Measurements from ENCODE around the gene EN2.
A peak's percentile ranks its signal among the peaks of the same experiment; 100 is the strongest.
"Not testable (repeated sequence)": the region's sequence is repeated elsewhere in the genome, so short reads cannot be mapped to it uniquely, and the experiment has no call there.

EN2 gene

DNA sequence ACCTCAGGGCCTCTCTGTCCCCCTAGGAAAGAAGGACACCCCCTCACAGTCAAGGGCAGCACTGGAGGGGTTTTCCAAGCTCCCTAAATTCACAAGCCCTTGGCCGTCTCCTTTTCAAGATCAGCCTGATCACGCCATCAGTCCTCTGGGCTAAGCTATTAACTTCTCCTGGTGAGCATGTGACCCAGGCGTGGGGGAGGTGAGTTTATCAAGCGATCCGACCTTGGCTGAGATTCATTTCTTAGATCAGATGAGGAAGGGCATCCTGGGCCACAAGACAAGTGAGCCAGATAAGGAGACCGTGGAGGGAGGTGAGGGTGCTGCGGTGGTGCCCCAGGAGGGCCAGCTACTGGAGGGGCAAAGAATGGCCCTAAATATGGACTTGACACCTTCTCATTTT, 19.2 kb upstream of the EN2 start:
- no peak overlapping the region for H3K4me3 Mint-ChIP-seq
- H3K9me3 Mint-ChIP-seq, result no peaks in the 10 kb centered on the region
- H3K27ac Mint-ChIP-seq, result no peak overlapping the region
- peaks cover 11% of the 10 kb centered on the region for H3K27me3 Mint-ChIP-seq
- no peaks in the 10 kb centered on the region for H3K4me1 Mint-ChIP-seq
- H3K36me3 Mint-ChIP-seq, result no peaks in the 10 kb centered on the region

DNA sequence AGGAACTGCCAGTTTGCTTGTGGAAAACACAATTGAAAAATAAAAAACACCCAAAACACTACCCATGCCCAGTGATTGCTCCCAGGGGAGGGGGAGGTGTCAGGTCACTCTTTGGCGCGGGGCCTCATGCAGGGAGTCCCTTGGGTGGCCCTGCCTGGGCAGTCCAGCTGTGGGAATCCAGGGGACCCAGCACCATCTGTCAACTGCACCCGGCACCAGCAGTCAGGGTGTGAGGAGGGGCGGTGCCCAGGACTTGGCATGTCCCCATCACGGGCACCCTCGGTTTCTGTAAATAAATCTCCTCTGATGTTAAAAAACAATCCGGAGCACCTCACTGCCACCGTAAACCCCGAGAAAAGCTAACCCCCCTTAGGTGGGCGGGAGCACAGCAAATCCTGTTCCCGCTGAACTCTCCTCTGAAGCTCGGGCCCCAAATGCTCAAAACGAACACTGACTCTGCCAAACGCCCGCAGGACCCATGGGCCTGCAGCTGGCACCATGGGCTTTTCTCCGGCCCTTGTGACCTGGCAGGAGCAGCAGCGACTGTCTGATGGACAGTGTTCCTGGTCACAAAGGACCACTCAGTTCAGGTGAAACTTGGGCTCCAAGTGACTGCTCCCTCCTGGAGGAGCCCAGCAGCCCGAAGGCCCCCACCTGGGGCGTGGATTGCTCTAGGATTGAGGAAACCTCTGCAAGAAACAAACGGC, 18.5 kb upstream of the EN2 start:
- peaks cover 13% of the 10 kb centered on the region for H3K27me3 Mint-ChIP-seq
- no peaks in the 10 kb centered on the region for H3K36me3 Mint-ChIP-seq
- H3K27ac Mint-ChIP-seq, result no peak overlapping the region
- H3K9me3 Mint-ChIP-seq, result no peaks in the 10 kb centered on the region
- no peaks in the 10 kb centered on the region for H3K4me1 Mint-ChIP-seq
- no peak overlapping the region for H3K4me3 Mint-ChIP-seq

- Mint-ChIP-seq H3K27me3 (peaks cover 15% of the 10 kb centered on the region), H3K27ac (no peak overlapping the region), H3K4me3 (no peak overlapping the region), H3K9me3 (no peaks in the 10 kb centered on the region), H3K4me1 (no peaks in the 10 kb centered on the region), H3K36me3 (no peaks in the 10 kb centered on the region)
Observed at GRCh38 chr7:155440018-155440410, 17.9 kb upstream of the EN2 start.

DNA sequence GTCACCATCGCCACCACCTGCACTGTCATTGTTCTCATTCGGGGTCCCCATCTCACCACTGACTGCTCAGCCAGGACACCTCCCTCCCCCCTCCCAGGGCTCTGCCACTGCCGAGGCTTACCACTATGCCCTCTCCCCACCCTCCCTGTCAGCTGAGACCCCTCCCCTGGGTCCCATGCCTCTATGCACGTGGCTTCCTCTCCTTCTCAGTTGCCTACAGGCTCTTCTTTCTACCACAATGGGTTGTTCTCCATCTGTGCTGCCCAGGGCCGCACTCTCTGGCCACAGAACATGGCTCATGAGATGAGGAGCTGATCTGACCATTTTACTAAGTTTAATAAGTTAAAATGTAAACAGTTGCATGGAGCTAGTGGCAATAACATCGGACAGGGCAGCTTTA, 16.1 kb upstream of the EN2 start:
- Mint-ChIP-seq H3K4me3 (no peak overlapping the region), H3K9me3 (no peaks in the 10 kb centered on the region), H3K27me3 (peaks cover 14% of the 10 kb centered on the region), H3K36me3 (no peaks in the 10 kb centered on the region), H3K27ac (no peak overlapping the region), H3K4me1 (no peaks in the 10 kb centered on the region)

DNA sequence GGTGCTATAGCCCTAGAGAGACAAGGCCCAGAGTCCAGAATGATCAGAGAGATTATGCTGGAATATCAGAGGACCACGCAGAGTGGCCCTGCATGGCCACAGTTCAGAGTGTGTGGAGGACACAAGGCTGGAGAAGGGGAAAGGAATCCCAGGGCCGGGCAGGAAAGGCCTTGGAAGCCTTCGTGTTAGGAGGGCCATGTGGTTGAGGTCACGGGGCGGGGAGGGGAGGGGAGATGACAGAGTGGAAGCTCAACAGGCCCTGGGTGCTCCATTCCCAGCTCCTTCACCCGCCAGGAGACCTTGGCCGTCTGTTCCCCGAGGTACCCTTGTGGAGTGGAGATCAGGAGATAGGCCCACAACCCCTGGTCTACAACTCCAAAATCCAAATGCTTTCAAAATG, 13.2 kb upstream of the EN2 start:
- no peak overlapping the region for H3K27ac Mint-ChIP-seq
- peaks cover 22% of the 10 kb centered on the region for H3K27me3 Mint-ChIP-seq
- H3K4me3 Mint-ChIP-seq, result no peak overlapping the region
- H3K9me3 Mint-ChIP-seq, result no peaks in the 10 kb centered on the region
- H3K4me1 Mint-ChIP-seq, result peaks cover 5% of the 10 kb centered on the region
- H3K36me3 Mint-ChIP-seq, result no peaks in the 10 kb centered on the region

GRCh38 chr7:155445606-155446005, 12.3 kb upstream of the EN2 start:
- H3K27ac Mint-ChIP-seq, H3K4me3 Mint-ChIP-seq, H3K9me3 Mint-ChIP-seq, H3K36me3 Mint-ChIP-seq, H3K4me1 Mint-ChIP-seq: not testable (repeated sequence)
- peaks cover 22% of the 10 kb centered on the region for H3K27me3 Mint-ChIP-seq

DNA sequence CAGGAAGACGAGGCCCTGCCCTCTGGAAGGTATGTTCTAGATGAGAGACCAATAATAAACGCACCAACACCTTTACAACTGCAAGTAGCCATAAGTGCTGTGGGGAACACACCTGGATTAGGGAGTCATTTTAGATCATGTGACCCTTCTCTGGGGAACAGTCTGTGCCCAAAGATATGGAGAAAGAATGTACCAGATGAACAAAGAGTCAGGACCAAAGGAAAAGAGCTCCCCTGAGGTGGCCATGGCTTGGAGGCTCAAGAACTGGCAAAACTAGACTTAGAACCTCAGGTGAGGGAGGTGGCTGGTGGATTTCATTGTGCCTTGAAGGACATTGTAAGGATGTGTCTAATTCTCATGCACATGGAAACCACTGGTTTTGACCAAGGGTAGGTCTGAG, 10.3 kb upstream of the EN2 start:
- Mint-ChIP-seq H3K9me3 (no peaks in the 10 kb centered on the region), H3K27me3 (peaks cover 34% of the 10 kb centered on the region), H3K4me3 (no peak overlapping the region), H3K4me1 (peaks cover 5% of the 10 kb centered on the region), H3K27ac (no peak overlapping the region), H3K36me3 (no peaks in the 10 kb centered on the region)

- Mint-ChIP-seq H3K27me3 (peaks cover 41% of the 10 kb centered on the region), H3K36me3 (no peaks in the 10 kb centered on the region), H3K4me3 (no peak overlapping the region), H3K27ac (no peak overlapping the region), H3K4me1 (peaks cover 5% of the 10 kb centered on the region), H3K9me3 (no peaks in the 10 kb centered on the region)
Observed at GRCh38 chr7:155448632-155449007, 9.3 kb upstream of the EN2 start.

DNA sequence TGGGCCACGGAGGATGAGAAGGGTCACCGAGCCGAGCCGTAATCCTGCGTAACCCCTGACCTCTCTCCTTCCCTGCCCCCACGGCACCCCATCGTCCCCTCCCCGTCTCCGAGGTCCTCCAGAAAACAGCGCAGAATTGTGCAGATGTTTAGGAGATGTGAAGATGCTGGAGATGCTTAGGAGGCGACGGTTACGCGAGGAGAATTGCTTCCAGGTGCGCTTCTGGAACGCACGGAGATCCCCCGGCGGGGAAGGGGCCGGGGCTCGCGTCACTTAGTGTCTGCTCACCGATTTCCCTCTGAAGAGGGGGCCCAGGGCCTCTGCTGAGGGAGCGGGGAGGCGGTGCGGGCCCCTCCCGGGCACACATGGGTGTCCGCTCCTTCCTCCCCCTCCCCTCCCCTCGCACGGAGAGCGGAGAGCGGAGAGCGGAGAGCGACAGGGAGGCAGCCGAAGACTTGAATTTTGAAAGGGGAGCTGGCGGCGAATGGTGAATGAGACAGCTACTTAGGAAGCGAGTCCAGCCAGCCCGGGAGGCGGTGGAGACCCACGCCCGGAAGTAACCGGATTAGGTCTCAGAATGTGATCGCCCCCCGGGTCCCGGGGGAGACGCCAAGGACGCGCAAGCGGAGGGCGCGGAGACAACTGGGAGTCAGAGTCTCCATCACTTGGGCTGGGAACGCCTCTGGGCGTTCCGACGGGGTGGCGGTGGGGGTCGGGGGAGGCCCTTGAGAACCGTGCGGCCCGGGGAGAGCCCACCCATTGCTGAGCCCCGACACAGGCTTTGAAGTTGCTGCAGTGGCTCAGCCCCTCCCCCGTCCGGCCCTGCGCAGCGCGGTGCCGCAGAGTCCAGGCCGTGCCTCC, 8.7 kb upstream of the EN2 start:
- Mint-ChIP-seq H3K4me1 (peaks cover 5% of the 10 kb centered on the region), H3K27me3 (peaks cover 38% of the 10 kb centered on the region), H3K27ac (no peak overlapping the region), H3K36me3 (no peaks in the 10 kb centered on the region), H3K4me3 (no peak overlapping the region), H3K9me3 (no peaks in the 10 kb centered on the region)

- H3K36me3 Mint-ChIP-seq, result no peaks in the 10 kb centered on the region
- no peaks in the 10 kb centered on the region for H3K9me3 Mint-ChIP-seq
- H3K27me3 Mint-ChIP-seq, result peaks cover 42% of the 10 kb centered on the region
- no peak overlapping the region for H3K4me3 Mint-ChIP-seq
- H3K27ac Mint-ChIP-seq, result no peak overlapping the region
- H3K4me1 Mint-ChIP-seq, result peaks cover 5% of the 10 kb centered on the region
Observed at GRCh38 chr7:155449869-155450557, 7.9 kb upstream of the EN2 start.

DNA sequence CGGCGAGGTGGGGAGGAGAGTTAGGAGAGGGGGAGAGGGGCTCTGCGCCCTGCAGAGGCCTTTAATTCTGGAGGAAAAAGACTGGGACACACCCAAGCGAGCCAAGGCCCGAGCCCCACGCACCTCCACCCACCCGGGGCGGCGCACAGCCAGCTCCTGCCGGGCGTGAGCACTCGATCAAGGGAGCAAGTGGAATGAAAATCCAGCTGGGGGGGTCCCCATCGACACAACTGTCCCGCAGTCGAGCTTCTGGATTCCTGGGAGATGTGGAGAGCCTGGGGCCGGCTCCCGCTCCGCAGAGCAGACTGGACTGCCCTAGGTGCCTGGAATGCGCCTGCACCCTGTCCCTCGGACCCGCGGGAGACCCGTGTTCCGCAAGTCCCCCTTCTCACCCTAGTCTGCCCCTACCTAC, 7.4 kb upstream of the EN2 start:
- peaks cover 45% of the 10 kb centered on the region for H3K27me3 Mint-ChIP-seq

DNA sequence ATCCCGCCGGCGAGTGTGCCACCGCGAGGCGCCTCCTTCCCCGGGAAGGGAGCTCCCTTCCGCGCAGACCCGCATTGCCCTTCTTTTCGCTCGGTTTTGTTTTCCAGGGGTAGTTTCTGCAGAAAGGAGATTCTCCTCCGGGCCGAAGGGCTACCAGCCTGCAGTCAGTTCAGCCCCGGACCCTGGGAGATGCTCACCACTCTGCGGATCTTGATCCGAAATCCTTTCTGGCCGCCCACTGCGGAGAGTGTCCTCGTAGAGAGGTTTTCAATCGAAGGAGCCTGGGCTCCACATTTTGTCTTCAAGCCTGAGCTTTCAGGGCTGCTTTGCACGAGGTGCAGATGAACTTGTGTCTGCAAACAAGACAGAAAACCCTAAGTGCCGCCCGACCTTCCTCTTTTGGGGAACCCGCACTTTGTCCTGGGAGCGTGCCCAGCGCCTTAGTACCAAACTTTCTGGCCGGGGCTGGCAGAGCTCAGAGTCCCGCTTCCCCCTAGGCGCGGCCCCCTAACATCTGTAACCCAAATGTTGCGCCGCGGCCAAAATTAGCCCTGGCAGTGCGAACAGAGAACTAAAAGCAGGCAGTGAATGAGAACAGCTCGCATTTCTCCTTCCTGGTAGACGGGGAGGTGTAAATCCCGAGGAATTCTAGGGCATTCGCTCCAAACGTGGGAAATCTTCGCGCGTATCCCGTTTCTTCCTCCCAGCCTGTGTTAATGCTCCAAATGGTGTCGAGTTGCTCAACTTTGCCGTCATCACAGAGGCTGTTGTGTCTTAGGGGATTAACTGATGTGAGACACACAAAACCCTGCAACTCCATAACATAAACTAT, 6.7 kb upstream of the EN2 start:
- no peaks in the 10 kb centered on the region for H3K9me3 Mint-ChIP-seq
- peaks cover 48% of the 10 kb centered on the region for H3K27me3 Mint-ChIP-seq
- H3K36me3 Mint-ChIP-seq, result no peaks in the 10 kb centered on the region
- no peak overlapping the region for H3K4me3 Mint-ChIP-seq
- H3K4me1 Mint-ChIP-seq, result peaks cover 6% of the 10 kb centered on the region
- H3K27ac Mint-ChIP-seq, result no peak overlapping the region

More for the DNA sequence above, 7.4 kb upstream of the EN2 start:
- H3K4me1 Mint-ChIP-seq, result peaks cover 5% of the 10 kb centered on the region
- no peak overlapping the region for H3K4me3 Mint-ChIP-seq
- H3K36me3 Mint-ChIP-seq, result no peaks in the 10 kb centered on the region
- H3K9me3 Mint-ChIP-seq, result no peaks in the 10 kb centered on the region
- H3K27ac Mint-ChIP-seq, result no peak overlapping the region

DNA sequence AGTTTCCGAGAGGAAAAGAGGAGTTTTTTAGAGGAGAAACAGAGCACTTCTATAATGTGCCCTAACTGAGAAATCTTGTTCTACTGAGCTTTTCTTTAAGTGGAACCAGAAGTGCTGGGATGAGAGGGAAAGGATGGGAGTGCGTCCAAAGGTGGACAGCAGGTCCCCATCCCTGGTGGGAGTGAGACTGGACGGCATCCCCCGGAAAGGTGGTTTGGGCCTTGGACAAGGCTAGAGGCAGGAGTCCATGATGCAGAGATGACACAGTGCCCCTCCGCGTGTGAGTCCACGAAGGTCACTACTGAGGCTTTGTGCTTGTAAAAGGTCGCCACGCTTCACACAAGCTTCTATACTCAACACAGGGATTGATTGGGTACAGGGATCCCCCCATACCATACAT, 6.1 kb upstream of the EN2 start:
- Mint-ChIP-seq H3K4me1 (peaks cover 11% of the 10 kb centered on the region), H3K4me3 (no peak overlapping the region), H3K9me3 (no peaks in the 10 kb centered on the region), H3K27ac (no peak overlapping the region), H3K36me3 (no peaks in the 10 kb centered on the region), H3K27me3 (peaks cover 54% of the 10 kb centered on the region)

DNA sequence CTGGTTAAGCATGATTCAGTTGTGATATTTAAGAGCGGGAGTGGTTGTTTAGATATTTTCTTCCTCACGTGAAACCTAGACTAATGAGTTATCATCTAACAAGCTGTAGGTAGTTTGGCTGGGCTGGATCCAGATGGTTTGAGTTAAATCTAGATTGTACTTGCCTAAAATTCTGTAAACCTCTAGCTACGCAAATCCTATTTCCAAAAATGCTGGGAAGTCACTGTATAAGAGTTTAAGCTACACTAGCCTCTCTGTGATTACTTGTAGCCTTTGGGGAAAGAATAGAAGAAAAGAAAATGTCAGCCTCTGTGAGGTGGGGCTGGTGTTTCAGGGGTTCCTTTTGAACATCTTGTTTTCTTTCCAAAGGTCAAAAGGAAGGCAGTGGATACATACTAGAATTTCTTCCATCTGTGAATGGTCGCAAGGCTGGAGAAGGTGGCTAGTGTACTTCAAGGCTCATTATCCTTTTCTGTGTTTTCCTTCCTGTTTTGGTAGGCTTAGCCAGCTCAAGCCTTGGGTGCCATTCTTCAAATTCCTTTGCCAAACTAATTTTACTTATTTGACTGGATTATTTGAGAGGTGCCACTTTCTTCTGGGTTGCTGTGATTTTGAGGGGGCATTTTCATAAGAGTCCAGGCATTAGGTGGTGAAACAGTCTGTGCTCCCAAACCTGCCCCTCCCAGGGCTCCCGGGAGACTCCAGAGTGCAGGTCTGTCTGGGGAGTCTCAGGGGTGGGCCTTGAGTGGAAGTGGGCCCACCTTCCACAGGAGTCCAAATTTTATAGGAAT, 5.2 kb upstream of the EN2 start:
- no peaks in the 10 kb centered on the region for H3K36me3 Mint-ChIP-seq
- H3K27me3 Mint-ChIP-seq, result peaks cover 49% of the 10 kb centered on the region
- peak overlapping the region; percentile 26 for H3K4me3 Mint-ChIP-seq
- peaks cover 11% of the 10 kb centered on the region for H3K4me1 Mint-ChIP-seq
- no peak overlapping the region for H3K27ac Mint-ChIP-seq
- H3K9me3 Mint-ChIP-seq, result no peaks in the 10 kb centered on the region
